GM23338 (cell line): ENCODE results near the gene L3MBTL2. TPM values are rescaled to one million over a fixed set of nuclear protein-coding genes. Genes with fewer than 3 reads are reported as not detected.

Source experiments
- ATAC-seq: fragments of 200-7000 bp; cut with Tn5 transposase; 3 replicates; pipeline ENCODE4 v1.9.1; 2020
- DNase-seq: peaks from one replicate; pipeline ENCODE4 v3.0.0-alpha.2; 2015; ENCODE audit warnings: low spot score
- H2AFZ ChIP-seq: fragments of 200-600 bp; sonication (generic); 2 replicates; pipeline ENCODE4 v1.8.0; 2016; ENCODE audit warnings: antibody characterized with exemption, mild to moderate bottlenecking, moderate library complexity
- H3F3A ChIP-seq: fragments of 200-600 bp; sonication (generic); replicated peaks from 2 replicates; pipeline ENCODE4 v1.8.0; 2017; ENCODE audit warnings: antibody characterized with exemption, mixed run types, low read depth
- H3K27ac ChIP-seq: fragments of 200-600 bp; sonication (generic); 2 replicates; pipeline ENCODE4 v1.6.1; 2016; ENCODE audit warnings: low read depth
- H3K27me3 ChIP-seq: fragments of 200-600 bp; sonication (generic); 2 replicates; pipeline ENCODE4 v1.8.0; 2016; ENCODE audit warnings: mild to moderate bottlenecking, mixed run types, moderate library complexity; ENCODE audit not compliant: insufficient read depth
- H3K36me3 ChIP-seq: fragments of 200-600 bp; sonication (generic); 2 replicates; pipeline ENCODE4 v1.8.0; 2016; ENCODE audit warnings: mild to moderate bottlenecking; ENCODE audit not compliant: insufficient read depth
- H3K4me1 ChIP-seq: fragments of 200-600 bp; sonication (generic); 2 replicates; pipeline ENCODE4 v1.8.0; 2016; ENCODE audit warnings: mild to moderate bottlenecking, moderate library complexity; ENCODE audit not compliant: insufficient read depth
- H3K4me2 ChIP-seq: fragments of 200-600 bp; sonication (generic); 2 replicates; pipeline ENCODE4 v1.7.1; 2017; ENCODE audit warnings: mixed run types
- H3K4me3 ChIP-seq: fragments of 200-600 bp; sonication (generic); 2 replicates; pipeline ENCODE4 v1.6.1; 2016; ENCODE audit warnings: mixed run types
- H3K79me2 ChIP-seq: fragments of 200-600 bp; sonication (generic); replicated peaks from 2 replicates; pipeline ENCODE4 v1.8.0; 2017; ENCODE audit warnings: mild to moderate bottlenecking; ENCODE audit not compliant: insufficient read depth
- H3K9me2 ChIP-seq: fragments of 200-600 bp; sonication (generic); 2 replicates; pipeline ENCODE4 v1.8.0; 2017; ENCODE audit not compliant: insufficient read depth
- H4K20me1 ChIP-seq: fragments of 200-600 bp; sonication (generic); replicated peaks from 2 replicates; pipeline ENCODE4 v1.8.0; 2017; ENCODE audit warnings: mild to moderate bottlenecking; ENCODE audit not compliant: insufficient read depth
- H3K27ac Mint-ChIP-seq: 2 replicates; pipeline ENCODE4 v1.8.0; 2020; ENCODE audit warnings: inconsistent platforms, mild to moderate bottlenecking, moderate library complexity, mixed read lengths
- H3K27me3 Mint-ChIP-seq: 3 replicates; pipeline ENCODE4 v1.8.0; 2022; ENCODE audit warnings: low read depth, mild to moderate bottlenecking, moderate library complexity, mixed read lengths, inconsistent platforms; ENCODE audit not compliant: insufficient read depth, poor library complexity
- H3K36me3 Mint-ChIP-seq: 3 replicates; pipeline ENCODE4 v1.8.0; 2021; ENCODE audit warnings: low read depth, mild to moderate bottlenecking, inconsistent platforms, moderate library complexity, mixed read lengths
- H3K4me1 Mint-ChIP-seq: 3 replicates; pipeline ENCODE4 v1.8.0; 2020; ENCODE audit warnings: mild to moderate bottlenecking, inconsistent platforms, mixed read lengths
- H3K4me3 Mint-ChIP-seq: 3 replicates; pipeline ENCODE4 v1.8.0; 2021; ENCODE audit warnings: moderate library complexity, mild to moderate bottlenecking, inconsistent platforms, mixed read lengths
- H3K9me3 Mint-ChIP-seq: 3 replicates; pipeline ENCODE4 v1.8.0; 2020; ENCODE audit warnings: moderate library complexity, mild to moderate bottlenecking, inconsistent platforms, mixed read lengths
- CREB1 ChIP-seq: fragments of 250-450 bp; sonication (Bioruptor Pico); IDR thresholded peaks from 2 replicates; pipeline ENCODE4 v1.5.0; 2020; ENCODE audit warnings: low read depth, mild to moderate bottlenecking, moderate library complexity
- EZH2 ChIP-seq: fragments of 200-600 bp; sonication (generic); IDR thresholded peaks from one replicate; pipeline ENCODE4 v1.8.0; 2017; ENCODE audit warnings: antibody characterized with exemption, mild to moderate bottlenecking, low read depth; ENCODE audit not compliant: unreplicated experiment
- JUNB ChIP-seq: IDR thresholded peaks from one replicate; pipeline ENCODE4 v1.6.1; 2016; ENCODE audit warnings: antibody characterized with exemption; ENCODE audit not compliant: unreplicated experiment
- NANOG ChIP-seq: IDR thresholded peaks from 2 replicates; pipeline ENCODE4 v1.6.1; 2016; ENCODE audit warnings: antibody characterized with exemption, borderline replicate concordance
- POLR2AphosphoS5 ChIP-seq: IDR thresholded peaks from 2 replicates; pipeline ENCODE4 v1.6.1; 2016; ENCODE audit warnings: antibody characterized with exemption, low read depth
- STAT1 ChIP-seq: IDR thresholded peaks from one replicate; pipeline ENCODE4 v1.6.1; 2016; ENCODE audit warnings: antibody characterized with exemption; ENCODE audit not compliant: unreplicated experiment
- ZNF114 ChIP-seq: fragments of 250-450 bp; sonication (Bioruptor Pico); IDR thresholded peaks from 2 replicates; pipeline ENCODE4 v1.5.0; 2020; ENCODE audit warnings: mild to moderate bottlenecking, moderate library complexity
- ZNF331 ChIP-seq: fragments of 250-450 bp; sonication (Bioruptor Pico); IDR thresholded peaks from 2 replicates; pipeline ENCODE4 v1.5.0; 2020; ENCODE audit warnings: low read depth, mild to moderate bottlenecking, moderate library complexity
- polyA plus RNA-seq: library from polyadenylated mRNA; unstranded; fragments of >200 nt; fragmentation: Nextera tagmentation; extraction: Ambion mirVana; gene quantifications from 2 replicates; pipeline ENCODE4 v1.2.1, GENCODE V29; 2016
- total RNA-seq: library from RNA; depleted of rRNA; stranded (reverse); fragments of >200 nt; shearing (Covaris generic); gene quantifications from 2 replicates; pipeline ENCODE4 v1.2.3, GENCODE V29; 2014
- TF ChIP-seq, protein P1 (sequence below), 2 experiments: fragments of 200-600 bp in 1 of 2; sonication (generic) in 1 of 2; conservative IDR thresholded peaks; 2 replicates each; pipeline versions ENCODE4 v1.5.1 to v1.6.1; 2016 to 2017; ENCODE audit warnings: antibody characterized with exemption in 2 of 2, low read depth in 2 of 2, mild to moderate bottlenecking in 2 of 2, moderate library complexity in 1 of 2
- TF ChIP-seq, protein P2 (sequence below): IDR thresholded peaks from one replicate; pipeline ENCODE4 v1.6.1; 2018; ENCODE audit warnings: antibody characterized with exemption; ENCODE audit not compliant: unreplicated experiment
- TF ChIP-seq, protein P3 (sequence below): fragments of 250-450 bp; sonication (Bioruptor Pico); IDR thresholded peaks from 2 replicates; pipeline ENCODE4 v1.5.0; 2020; ENCODE audit warnings: mild to moderate bottlenecking, moderate library complexity
- TF ChIP-seq, protein P4 (sequence below): IDR thresholded peaks from 2 replicates; pipeline ENCODE4 v1.6.1; 2016; ENCODE audit warnings: antibody characterized with exemption

Gene L3MBTL2
- total and polyA plus RNA-seq, 2 experiments from 2014 or later: 13.9 to 27.1 TPM

DNA sequence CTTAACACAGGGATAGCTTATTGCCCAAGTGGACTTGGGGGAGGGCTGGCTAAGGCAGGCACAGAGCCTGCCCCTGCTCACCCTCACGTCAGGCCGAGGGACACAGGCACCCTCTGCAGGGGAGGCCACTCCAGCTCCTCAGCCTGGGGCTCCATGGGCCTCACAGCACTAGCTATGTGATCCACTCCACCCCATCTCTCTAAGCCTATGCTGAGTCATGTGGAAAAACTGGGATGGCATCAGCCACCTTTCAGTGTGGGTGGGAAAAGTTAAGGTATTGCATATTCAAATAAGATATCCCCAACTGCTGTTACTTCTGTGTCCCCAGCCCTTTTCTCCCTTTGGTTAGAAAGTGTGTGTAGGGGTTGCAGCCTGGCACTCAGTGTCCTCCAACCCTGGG is 58.6 kb downstream of the L3MBTL2 start:
- no peaks in the 10 kb centered on the region for H3K9me3 Mint-ChIP-seq
- Histone ChIP-seq H3K36me3 (peaks cover 72% of the 10 kb centered on the region), H3K4me2 (no peak overlapping the region), H2AFZ (no peak overlapping the region), H3K4me1 (no peaks in the 10 kb centered on the region), H4K20me1 (peaks cover 31% of the 10 kb centered on the region), H3K27me3 (no peaks in the 10 kb centered on the region), H3K79me2 (0 out of 2 replicates have a peak, but pooled peaks cover 1% of the 10 kb centered on the region), H3K4me3 (no peak overlapping the region), H3K27ac (no peak overlapping the region), H3K9me2 (no peaks in the 10 kb centered on the region), H3F3A (peaks cover 4% of the 10 kb centered on the region; the same call in 1 of the 2 replicates)
- H3K27me3 Mint-ChIP-seq: peaks cover 5% of the 10 kb centered on the region
- H3K36me3 Mint-ChIP-seq: peaks cover 96% of the 10 kb centered on the region
- DNase-seq (no peak), ATAC-seq (no peak)
- H3K27ac Mint-ChIP-seq: no peak overlapping the region
- TF ChIP-seq POLR2AphosphoS5 (no peak), EZH2 (no peak), STAT1 (no peak), ZNF331 (CRISPR knock-in tag) (no peak), NANOG (no peak), CREB1 (CRISPR knock-in tag) (no peak), ZNF114 (CRISPR knock-in tag) (no peak), JUNB (no peak)
- TF ChIP-seq, protein P1, sequence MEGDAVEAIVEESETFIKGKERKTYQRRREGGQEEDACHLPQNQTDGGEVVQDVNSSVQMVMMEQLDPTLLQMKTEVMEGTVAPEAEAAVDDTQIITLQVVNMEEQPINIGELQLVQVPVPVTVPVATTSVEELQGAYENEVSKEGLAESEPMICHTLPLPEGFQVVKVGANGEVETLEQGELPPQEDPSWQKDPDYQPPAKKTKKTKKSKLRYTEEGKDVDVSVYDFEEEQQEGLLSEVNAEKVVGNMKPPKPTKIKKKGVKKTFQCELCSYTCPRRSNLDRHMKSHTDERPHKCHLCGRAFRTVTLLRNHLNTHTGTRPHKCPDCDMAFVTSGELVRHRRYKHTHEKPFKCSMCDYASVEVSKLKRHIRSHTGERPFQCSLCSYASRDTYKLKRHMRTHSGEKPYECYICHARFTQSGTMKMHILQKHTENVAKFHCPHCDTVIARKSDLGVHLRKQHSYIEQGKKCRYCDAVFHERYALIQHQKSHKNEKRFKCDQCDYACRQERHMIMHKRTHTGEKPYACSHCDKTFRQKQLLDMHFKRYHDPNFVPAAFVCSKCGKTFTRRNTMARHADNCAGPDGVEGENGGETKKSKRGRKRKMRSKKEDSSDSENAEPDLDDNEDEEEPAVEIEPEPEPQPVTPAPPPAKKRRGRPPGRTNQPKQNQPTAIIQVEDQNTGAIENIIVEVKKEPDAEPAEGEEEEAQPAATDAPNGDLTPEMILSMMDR (conservative IDR thresholded peaks at IDR 0.05; ENCODE audit: low read depth in 2 of 2): no peak
- TF ChIP-seq, protein P2, sequence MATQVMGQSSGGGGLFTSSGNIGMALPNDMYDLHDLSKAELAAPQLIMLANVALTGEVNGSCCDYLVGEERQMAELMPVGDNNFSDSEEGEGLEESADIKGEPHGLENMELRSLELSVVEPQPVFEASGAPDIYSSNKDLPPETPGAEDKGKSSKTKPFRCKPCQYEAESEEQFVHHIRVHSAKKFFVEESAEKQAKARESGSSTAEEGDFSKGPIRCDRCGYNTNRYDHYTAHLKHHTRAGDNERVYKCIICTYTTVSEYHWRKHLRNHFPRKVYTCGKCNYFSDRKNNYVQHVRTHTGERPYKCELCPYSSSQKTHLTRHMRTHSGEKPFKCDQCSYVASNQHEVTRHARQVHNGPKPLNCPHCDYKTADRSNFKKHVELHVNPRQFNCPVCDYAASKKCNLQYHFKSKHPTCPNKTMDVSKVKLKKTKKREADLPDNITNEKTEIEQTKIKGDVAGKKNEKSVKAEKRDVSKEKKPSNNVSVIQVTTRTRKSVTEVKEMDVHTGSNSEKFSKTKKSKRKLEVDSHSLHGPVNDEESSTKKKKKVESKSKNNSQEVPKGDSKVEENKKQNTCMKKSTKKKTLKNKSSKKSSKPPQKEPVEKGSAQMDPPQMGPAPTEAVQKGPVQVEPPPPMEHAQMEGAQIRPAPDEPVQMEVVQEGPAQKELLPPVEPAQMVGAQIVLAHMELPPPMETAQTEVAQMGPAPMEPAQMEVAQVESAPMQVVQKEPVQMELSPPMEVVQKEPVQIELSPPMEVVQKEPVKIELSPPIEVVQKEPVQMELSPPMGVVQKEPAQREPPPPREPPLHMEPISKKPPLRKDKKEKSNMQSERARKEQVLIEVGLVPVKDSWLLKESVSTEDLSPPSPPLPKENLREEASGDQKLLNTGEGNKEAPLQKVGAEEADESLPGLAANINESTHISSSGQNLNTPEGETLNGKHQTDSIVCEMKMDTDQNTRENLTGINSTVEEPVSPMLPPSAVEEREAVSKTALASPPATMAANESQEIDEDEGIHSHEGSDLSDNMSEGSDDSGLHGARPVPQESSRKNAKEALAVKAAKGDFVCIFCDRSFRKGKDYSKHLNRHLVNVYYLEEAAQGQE: no peak
- TF ChIP-seq, protein P3, sequence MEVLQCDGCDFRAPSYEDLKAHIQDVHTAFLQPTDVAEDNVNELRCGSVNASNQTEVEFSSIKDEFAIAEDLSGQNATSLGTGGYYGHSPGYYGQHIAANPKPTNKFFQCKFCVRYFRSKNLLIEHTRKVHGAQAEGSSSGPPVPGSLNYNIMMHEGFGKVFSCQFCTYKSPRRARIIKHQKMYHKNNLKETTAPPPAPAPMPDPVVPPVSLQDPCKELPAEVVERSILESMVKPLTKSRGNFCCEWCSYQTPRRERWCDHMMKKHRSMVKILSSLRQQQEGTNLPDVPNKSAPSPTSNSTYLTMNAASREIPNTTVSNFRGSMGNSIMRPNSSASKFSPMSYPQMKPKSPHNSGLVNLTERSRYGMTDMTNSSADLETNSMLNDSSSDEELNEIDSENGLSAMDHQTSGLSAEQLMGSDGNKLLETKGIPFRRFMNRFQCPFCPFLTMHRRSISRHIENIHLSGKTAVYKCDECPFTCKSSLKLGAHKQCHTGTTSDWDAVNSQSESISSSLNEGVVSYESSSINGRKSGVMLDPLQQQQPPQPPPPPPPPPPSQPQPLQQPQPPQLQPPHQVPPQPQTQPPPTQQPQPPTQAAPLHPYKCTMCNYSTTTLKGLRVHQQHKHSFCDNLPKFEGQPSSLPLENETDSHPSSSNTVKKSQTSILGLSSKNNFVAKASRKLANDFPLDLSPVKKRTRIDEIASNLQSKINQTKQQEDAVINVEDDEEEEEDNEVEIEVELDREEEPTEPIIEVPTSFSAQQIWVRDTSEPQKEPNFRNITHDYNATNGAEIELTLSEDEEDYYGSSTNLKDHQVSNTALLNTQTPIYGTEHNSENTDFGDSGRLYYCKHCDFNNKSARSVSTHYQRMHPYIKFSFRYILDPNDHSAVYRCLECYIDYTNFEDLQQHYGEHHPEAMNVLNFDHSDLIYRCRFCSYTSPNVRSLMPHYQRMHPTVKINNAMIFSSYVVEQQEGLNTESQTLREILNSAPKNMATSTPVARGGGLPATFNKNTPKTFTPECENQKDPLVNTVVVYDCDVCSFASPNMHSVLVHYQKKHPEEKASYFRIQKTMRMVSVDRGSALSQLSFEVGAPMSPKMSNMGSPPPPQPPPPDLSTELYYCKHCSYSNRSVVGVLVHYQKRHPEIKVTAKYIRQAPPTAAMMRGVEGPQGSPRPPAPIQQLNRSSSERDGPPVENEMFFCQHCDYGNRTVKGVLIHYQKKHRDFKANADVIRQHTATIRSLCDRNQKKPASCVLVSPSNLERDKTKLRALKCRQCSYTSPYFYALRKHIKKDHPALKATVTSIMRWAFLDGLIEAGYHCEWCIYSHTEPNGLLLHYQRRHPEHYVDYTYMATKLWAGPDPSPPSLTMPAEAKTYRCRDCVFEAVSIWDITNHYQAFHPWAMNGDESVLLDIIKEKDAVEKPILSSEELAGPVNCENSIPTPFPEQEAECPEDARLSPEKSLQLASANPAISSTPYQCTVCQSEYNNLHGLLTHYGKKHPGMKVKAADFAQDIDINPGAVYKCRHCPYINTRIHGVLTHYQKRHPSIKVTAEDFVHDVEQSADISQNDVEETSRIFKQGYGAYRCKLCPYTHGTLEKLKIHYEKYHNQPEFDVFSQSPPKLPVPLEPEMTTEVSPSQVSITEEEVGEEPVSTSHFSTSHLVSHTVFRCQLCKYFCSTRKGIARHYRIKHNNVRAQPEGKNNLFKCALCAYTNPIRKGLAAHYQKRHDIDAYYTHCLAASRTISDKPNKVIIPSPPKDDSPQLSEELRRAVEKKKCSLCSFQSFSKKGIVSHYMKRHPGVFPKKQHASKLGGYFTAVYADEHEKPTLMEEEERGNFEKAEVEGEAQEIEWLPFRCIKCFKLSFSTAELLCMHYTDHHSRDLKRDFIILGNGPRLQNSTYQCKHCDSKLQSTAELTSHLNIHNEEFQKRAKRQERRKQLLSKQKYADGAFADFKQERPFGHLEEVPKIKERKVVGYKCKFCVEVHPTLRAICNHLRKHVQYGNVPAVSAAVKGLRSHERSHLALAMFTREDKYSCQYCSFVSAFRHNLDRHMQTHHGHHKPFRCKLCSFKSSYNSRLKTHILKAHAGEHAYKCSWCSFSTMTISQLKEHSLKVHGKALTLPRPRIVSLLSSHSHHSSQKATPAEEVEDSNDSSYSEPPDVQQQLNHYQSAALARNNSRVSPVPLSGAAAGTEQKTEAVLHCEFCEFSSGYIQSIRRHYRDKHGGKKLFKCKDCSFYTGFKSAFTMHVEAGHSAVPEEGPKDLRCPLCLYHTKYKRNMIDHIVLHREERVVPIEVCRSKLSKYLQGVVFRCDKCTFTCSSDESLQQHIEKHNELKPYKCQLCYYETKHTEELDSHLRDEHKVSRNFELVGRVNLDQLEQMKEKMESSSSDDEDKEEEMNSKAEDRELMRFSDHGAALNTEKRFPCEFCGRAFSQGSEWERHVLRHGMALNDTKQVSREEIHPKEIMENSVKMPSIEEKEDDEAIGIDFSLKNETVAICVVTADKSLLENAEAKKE (CRISPR knock-in tag): no peak
- TF ChIP-seq, protein P4, sequence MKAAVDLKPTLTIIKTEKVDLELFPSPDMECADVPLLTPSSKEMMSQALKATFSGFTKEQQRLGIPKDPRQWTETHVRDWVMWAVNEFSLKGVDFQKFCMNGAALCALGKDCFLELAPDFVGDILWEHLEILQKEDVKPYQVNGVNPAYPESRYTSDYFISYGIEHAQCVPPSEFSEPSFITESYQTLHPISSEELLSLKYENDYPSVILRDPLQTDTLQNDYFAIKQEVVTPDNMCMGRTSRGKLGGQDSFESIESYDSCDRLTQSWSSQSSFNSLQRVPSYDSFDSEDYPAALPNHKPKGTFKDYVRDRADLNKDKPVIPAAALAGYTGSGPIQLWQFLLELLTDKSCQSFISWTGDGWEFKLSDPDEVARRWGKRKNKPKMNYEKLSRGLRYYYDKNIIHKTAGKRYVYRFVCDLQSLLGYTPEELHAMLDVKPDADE: no peak
- H3K4me3 Mint-ChIP-seq: no peak overlapping the region
- H3K4me1 Mint-ChIP-seq: no peaks in the 10 kb centered on the region
